Loucy (cell line): ENCODE results near the gene NUMB.

Source experiments
- H2AFZ ChIP-seq: fragments of 200-600 bp; sonication (generic); 2 replicates; pipeline ENCODE4 v1.6.0; 2016; ENCODE audit warnings: antibody characterized with exemption, mild to moderate bottlenecking, low read length, moderate library complexity
- H3F3A ChIP-seq: fragments of 200-600 bp; 2 replicates; pipeline ENCODE4 v1.6.0; 2016; ENCODE audit warnings: antibody characterized with exemption, low read depth, mild to moderate bottlenecking
- H3K27me3 ChIP-seq: fragments of 200-600 bp; sonication (generic); 2 replicates; pipeline ENCODE4 v1.6.1; 2014; ENCODE audit warnings: low read length, mild to moderate bottlenecking; ENCODE audit not compliant: insufficient read depth, poor library complexity, severe bottlenecking
- H3K36me3 ChIP-seq: fragments of 200-600 bp; sonication (generic); 2 replicates; pipeline ENCODE4 v1.6.1; 2016; ENCODE audit warnings: low read length; ENCODE audit not compliant: insufficient read depth
- H3K4me1 ChIP-seq: fragments of 200-600 bp; sonication (generic); 2 replicates; pipeline ENCODE4 v1.5.1; 2014; ENCODE audit warnings: low read length, mild to moderate bottlenecking; ENCODE audit not compliant: insufficient read depth, poor library complexity, severe bottlenecking
- H3K4me2 ChIP-seq: fragments of 200-600 bp; sonication (generic); 2 replicates; pipeline ENCODE4 v1.6.0; 2014; ENCODE audit warnings: antibody characterized with exemption, low read length, low read depth, mild to moderate bottlenecking; ENCODE audit not compliant: poor library complexity, severe bottlenecking
- H3K4me3 ChIP-seq: fragments of 200-600 bp; sonication (generic); 2 replicates; pipeline ENCODE4 v1.5.1; 2014; ENCODE audit warnings: low read length, mild to moderate bottlenecking, mixed read lengths; ENCODE audit not compliant: poor library complexity, severe bottlenecking
- H3K79me2 ChIP-seq: fragments of 200-600 bp; sonication (generic); 2 replicates; pipeline ENCODE4 v1.6.1; 2014; ENCODE audit warnings: low read length; ENCODE audit not compliant: insufficient read depth
- H3K9ac ChIP-seq: fragments of 200-600 bp; sonication (generic); 2 replicates; pipeline ENCODE4 v1.6.0; 2014; ENCODE audit warnings: mild to moderate bottlenecking, low read depth, low read length, moderate library complexity; ENCODE audit not compliant: poor library complexity, severe bottlenecking
- H3K9me2 ChIP-seq: fragments of 200-600 bp; sonication (generic); replicated peaks from 2 replicates; pipeline ENCODE4 v1.6.1; 2016; ENCODE audit warnings: low read depth, low read length, mixed read lengths
- H3K9me3 ChIP-seq: fragments of 200-600 bp; sonication (generic); 2 replicates; pipeline ENCODE4 v1.6.1; 2014; ENCODE audit warnings: mild to moderate bottlenecking, antibody characterized with exemption, low read length, low read depth; ENCODE audit not compliant: insufficient read depth
- H4K20me1 ChIP-seq: fragments of 200-600 bp; sonication (generic); 2 replicates; pipeline ENCODE4 v1.6.0; 2014; ENCODE audit warnings: antibody characterized with exemption, low read length, mild to moderate bottlenecking; ENCODE audit not compliant: insufficient read depth, poor library complexity, severe bottlenecking
- EZH2phosphoT487 ChIP-seq: fragments of 200-600 bp; IDR thresholded peaks from 2 replicates; pipeline ENCODE4 v1.6.1; 2018; ENCODE audit warnings: antibody characterized with exemption, mild to moderate bottlenecking, moderate library complexity, borderline replicate concordance
- TF ChIP-seq, protein P1 (sequence below): fragments of 200-600 bp; sonication (generic); conservative IDR thresholded peaks from 2 replicates; pipeline ENCODE4 v1.5.1; 2014; ENCODE audit warnings: mild to moderate bottlenecking, antibody characterized with exemption, low read length

Gene NUMB

DNA sequence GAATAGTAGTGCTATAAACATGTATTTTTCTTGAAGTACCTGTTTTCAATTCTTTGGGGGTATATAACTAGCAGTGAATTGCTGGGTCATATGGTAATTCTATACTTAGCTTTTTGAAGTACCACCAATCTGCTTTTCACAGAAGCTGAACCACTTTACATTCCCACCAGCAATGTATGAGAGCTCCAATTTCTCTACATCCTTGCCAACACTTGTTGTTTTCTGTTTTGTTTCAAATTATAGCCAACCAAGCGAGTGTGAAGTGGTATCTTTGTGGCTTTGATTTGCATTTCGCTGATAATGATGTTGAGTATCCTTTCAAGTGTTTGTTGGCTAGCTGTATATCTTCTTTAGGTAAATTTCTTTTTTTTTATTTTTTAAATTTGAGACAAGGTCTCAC, 125.3 kb downstream of the NUMB start:
- Histone ChIP-seq H3K4me2 (no peak overlapping the region), H3K79me2 (no peaks in the 10 kb centered on the region), H3K4me3 (no peak overlapping the region), H4K20me1 (no peaks in the 10 kb centered on the region), H2AFZ (no peak overlapping the region), H3K9me2 (no peaks in the 10 kb centered on the region), H3F3A (no peaks in the 10 kb centered on the region), H3K27me3 (no peaks in the 10 kb centered on the region), H3K36me3 (no peaks in the 10 kb centered on the region; the same call in 1 of the 2 replicates), H3K4me1 (no peaks in the 10 kb centered on the region), H3K9me3 (no peaks in the 10 kb centered on the region), H3K9ac (no peak overlapping the region)
- TF ChIP-seq EZH2phosphoT487 = no peak
- TF ChIP-seq, protein P1, sequence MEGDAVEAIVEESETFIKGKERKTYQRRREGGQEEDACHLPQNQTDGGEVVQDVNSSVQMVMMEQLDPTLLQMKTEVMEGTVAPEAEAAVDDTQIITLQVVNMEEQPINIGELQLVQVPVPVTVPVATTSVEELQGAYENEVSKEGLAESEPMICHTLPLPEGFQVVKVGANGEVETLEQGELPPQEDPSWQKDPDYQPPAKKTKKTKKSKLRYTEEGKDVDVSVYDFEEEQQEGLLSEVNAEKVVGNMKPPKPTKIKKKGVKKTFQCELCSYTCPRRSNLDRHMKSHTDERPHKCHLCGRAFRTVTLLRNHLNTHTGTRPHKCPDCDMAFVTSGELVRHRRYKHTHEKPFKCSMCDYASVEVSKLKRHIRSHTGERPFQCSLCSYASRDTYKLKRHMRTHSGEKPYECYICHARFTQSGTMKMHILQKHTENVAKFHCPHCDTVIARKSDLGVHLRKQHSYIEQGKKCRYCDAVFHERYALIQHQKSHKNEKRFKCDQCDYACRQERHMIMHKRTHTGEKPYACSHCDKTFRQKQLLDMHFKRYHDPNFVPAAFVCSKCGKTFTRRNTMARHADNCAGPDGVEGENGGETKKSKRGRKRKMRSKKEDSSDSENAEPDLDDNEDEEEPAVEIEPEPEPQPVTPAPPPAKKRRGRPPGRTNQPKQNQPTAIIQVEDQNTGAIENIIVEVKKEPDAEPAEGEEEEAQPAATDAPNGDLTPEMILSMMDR = no peak

DNA sequence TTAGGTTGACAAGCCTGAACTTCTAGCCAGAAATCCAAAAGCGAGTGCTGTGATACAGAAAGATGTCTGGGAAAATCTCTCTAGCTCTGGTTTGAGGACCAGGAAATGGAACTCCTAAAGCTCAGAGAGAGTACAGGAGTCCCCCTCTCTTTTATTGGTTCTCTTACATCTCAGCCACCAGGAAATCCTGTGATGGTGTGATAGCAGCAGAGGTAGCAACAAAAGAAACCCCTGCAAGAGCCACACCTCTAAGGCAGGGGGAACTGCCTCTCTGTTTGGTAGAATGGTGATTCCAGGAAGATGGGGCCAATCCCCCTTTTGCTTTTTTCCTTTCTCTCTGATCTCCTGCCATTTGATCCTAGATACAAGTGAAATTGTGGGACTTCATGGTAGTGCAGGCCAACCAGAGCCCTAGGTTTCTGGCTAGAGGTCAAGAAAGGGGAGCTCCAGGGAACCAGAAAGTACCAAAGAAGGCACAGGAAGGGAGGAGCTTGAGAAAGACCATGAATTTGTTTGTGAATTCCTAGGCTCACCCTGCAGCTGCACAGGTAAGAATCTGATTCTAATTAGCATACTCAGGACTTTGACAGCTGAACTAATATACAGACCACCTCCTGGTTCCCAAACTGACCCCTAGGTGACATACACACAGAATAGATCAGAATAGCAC, 132.6 kb downstream of the NUMB start:
- Histone ChIP-seq H3K27me3 (no peaks in the 10 kb centered on the region), H3K4me1 (peaks cover 46% of the 10 kb centered on the region), H3K4me2 (peak overlapping the region; percentile 89), H3K36me3 (no peaks in the 10 kb centered on the region; the same call in 1 of the 2 replicates), H2AFZ (peak overlapping the region; percentile 94), H4K20me1 (no peaks in the 10 kb centered on the region), H3K9ac (peak overlapping the region; percentile 57), H3K9me3 (no peaks in the 10 kb centered on the region), H3K9me2 (no peaks in the 10 kb centered on the region), H3K4me3 (peak overlapping the region; percentile 71), H3F3A (0 out of 2 replicates have a peak, but pooled peaks cover 2% of the 10 kb centered on the region), H3K79me2 (peaks cover 24% of the 10 kb centered on the region)
- no peak for TF ChIP-seq EZH2phosphoT487

DNA sequence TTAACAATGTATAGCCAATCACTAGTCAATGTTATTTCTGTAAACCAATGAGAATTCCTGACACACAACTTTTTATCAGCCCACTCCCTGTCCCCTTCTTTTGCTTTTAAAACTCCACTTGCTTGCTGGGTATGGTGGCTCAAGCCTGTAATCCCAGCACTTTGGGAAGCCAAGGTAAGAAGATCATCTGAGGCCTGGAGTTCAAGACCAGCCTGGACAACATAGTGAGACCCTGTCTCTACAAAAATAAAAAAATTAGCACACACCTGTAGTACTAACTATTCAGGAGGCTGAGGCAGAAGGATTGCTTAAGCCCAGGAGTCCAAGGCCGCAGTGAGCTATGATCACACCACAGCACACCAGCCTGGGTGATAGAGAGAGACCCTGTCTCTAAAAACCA, 133.3 kb downstream of the NUMB start:
- no peaks in the 10 kb centered on the region for H3K9me2 ChIP-seq
- peak overlapping the region; percentile 71 for H3K4me3 ChIP-seq
- no peaks in the 10 kb centered on the region for H3K9me3 ChIP-seq
- H3K4me1 ChIP-seq = peaks cover 46% of the 10 kb centered on the region
- no peaks in the 10 kb centered on the region; the same call in 1 of the 2 replicates for H3K36me3 ChIP-seq
- peaks cover 24% of the 10 kb centered on the region for H3K79me2 ChIP-seq
- no peaks in the 10 kb centered on the region for H3K27me3 ChIP-seq
- TF ChIP-seq EZH2phosphoT487 = no peak
- TF ChIP-seq, protein P1 = no peak
- H4K20me1 ChIP-seq = no peaks in the 10 kb centered on the region
- peak overlapping the region; percentile 94; the same call in 1 of the 2 replicates for H2AFZ ChIP-seq
- H3F3A ChIP-seq = 0 out of 2 replicates have a peak, but pooled peaks cover 2% of the 10 kb centered on the region
- peak overlapping the region; percentile 89 for H3K4me2 ChIP-seq
- H3K9ac ChIP-seq = peak overlapping the region; percentile 57
